ENCODE results near the gene MROH9. TPM values are rescaled to one million over a fixed set of nuclear protein-coding genes. Genes with fewer than 3 reads are reported as not detected.

Gene MROH9
- total and polyA plus RNA-seq, 2 of the 8 experiments (the other 6 are each of a cell fraction or from before 2014, with no cell fraction given) = not detected

DNA sequence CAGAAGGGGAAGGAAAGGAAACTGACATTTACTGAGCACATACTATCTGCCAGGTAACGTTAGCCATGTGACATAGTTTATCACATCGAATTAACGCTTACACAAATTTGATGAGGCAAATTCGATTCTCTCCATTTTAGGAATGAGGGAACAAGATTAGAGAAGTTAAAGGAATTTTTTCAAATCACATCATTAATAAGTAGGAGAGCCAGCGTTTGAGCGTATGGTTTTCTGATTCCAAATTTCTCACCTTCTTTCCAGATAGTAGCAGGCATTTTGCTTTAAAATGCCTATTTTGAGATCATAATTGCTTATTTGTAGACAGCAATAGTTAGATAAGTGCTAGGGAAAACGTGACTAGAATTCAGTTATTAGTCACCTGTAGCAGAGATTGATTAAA lies 174.6 kb downstream of the MROH9 start (continued):
- TF ChIP-seq, protein P1, sequence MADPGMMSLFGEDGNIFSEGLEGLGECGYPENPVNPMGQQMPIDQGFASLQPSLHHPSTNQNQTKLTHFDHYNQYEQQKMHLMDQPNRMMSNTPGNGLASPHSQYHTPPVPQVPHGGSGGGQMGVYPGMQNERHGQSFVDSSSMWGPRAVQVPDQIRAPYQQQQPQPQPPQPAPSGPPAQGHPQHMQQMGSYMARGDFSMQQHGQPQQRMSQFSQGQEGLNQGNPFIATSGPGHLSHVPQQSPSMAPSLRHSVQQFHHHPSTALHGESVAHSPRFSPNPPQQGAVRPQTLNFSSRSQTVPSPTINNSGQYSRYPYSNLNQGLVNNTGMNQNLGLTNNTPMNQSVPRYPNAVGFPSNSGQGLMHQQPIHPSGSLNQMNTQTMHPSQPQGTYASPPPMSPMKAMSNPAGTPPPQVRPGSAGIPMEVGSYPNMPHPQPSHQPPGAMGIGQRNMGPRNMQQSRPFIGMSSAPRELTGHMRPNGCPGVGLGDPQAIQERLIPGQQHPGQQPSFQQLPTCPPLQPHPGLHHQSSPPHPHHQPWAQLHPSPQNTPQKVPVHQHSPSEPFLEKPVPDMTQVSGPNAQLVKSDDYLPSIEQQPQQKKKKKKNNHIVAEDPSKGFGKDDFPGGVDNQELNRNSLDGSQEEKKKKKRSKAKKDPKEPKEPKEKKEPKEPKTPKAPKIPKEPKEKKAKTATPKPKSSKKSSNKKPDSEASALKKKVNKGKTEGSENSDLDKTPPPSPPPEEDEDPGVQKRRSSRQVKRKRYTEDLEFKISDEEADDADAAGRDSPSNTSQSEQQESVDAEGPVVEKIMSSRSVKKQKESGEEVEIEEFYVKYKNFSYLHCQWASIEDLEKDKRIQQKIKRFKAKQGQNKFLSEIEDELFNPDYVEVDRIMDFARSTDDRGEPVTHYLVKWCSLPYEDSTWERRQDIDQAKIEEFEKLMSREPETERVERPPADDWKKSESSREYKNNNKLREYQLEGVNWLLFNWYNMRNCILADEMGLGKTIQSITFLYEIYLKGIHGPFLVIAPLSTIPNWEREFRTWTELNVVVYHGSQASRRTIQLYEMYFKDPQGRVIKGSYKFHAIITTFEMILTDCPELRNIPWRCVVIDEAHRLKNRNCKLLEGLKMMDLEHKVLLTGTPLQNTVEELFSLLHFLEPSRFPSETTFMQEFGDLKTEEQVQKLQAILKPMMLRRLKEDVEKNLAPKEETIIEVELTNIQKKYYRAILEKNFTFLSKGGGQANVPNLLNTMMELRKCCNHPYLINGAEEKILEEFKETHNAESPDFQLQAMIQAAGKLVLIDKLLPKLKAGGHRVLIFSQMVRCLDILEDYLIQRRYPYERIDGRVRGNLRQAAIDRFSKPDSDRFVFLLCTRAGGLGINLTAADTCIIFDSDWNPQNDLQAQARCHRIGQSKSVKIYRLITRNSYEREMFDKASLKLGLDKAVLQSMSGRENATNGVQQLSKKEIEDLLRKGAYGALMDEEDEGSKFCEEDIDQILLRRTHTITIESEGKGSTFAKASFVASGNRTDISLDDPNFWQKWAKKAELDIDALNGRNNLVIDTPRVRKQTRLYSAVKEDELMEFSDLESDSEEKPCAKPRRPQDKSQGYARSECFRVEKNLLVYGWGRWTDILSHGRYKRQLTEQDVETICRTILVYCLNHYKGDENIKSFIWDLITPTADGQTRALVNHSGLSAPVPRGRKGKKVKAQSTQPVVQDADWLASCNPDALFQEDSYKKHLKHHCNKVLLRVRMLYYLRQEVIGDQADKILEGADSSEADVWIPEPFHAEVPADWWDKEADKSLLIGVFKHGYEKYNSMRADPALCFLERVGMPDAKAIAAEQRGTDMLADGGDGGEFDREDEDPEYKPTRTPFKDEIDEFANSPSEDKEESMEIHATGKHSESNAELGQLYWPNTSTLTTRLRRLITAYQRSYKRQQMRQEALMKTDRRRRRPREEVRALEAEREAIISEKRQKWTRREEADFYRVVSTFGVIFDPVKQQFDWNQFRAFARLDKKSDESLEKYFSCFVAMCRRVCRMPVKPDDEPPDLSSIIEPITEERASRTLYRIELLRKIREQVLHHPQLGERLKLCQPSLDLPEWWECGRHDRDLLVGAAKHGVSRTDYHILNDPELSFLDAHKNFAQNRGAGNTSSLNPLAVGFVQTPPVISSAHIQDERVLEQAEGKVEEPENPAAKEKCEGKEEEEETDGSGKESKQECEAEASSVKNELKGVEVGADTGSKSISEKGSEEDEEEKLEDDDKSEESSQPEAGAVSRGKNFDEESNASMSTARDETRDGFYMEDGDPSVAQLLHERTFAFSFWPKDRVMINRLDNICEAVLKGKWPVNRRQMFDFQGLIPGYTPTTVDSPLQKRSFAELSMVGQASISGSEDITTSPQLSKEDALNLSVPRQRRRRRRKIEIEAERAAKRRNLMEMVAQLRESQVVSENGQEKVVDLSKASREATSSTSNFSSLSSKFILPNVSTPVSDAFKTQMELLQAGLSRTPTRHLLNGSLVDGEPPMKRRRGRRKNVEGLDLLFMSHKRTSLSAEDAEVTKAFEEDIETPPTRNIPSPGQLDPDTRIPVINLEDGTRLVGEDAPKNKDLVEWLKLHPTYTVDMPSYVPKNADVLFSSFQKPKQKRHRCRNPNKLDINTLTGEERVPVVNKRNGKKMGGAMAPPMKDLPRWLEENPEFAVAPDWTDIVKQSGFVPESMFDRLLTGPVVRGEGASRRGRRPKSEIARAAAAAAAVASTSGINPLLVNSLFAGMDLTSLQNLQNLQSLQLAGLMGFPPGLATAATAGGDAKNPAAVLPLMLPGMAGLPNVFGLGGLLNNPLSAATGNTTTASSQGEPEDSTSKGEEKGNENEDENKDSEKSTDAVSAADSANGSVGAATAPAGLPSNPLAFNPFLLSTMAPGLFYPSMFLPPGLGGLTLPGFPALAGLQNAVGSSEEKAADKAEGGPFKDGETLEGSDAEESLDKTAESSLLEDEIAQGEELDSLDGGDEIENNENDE (IDR thresholded peaks at IDR 0.05; ENCODE audit: insufficient replicate concordance, low read length) = no peak
- TF ChIP-seq PHF8 (conservative IDR thresholded peaks at IDR 0.05; ENCODE audit: low read depth, low read length) (no peak), CBX8 (IDR thresholded peaks at IDR 0.05; ENCODE audit: borderline replicate concordance, low read depth, low read length) (no peak), ASH2L (IDR thresholded peaks at IDR 0.05; ENCODE audit: low read length) (no peak), TEAD4 (IDR thresholded peaks at IDR 0.05; ENCODE audit: low read depth, low read length) (no peak), HDAC2 (IDR thresholded peaks at IDR 0.05; ENCODE audit: borderline replicate concordance in 1 of 2, low read depth in 2 of 2, low read length in 2 of 2) (no peak), RAD21 (IDR thresholded peaks at IDR 0.05 in 1 of 2, conservative IDR thresholded peaks at IDR 0.05 in 1 of 2; ENCODE audit: low read depth in 2 of 2, low read length in 2 of 2) (no peak), JUN (IDR thresholded peaks at IDR 0.05; ENCODE audit: low read depth, low read length) (no peak), SP2 (IDR thresholded peaks at IDR 0.05; ENCODE audit: low read length) (no peak)
- TF ChIP-seq, protein P2, sequence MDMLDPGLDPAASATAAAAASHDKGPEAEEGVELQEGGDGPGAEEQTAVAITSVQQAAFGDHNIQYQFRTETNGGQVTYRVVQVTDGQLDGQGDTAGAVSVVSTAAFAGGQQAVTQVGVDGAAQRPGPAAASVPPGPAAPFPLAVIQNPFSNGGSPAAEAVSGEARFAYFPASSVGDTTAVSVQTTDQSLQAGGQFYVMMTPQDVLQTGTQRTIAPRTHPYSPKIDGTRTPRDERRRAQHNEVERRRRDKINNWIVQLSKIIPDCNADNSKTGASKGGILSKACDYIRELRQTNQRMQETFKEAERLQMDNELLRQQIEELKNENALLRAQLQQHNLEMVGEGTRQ (IDR thresholded peaks at IDR 0.05; ENCODE audit: low read length) = no peak
